Brain microvascular endothelial cell (primary cell): Measurements from ENCODE around the gene TCF7L1.

Source experiments
- DNase-seq: peaks from one replicate; pipeline ENCODE4 v3.0.0-alpha.2; 2020
- H3K27ac ChIP-seq: fragments of 250-450 bp; sonication (Bioruptor Pico); 2 replicates; pipeline ENCODE4 v1.5.1; 2020; ENCODE audit warnings: mild to moderate bottlenecking, moderate library complexity
- H3K27me3 ChIP-seq: fragments of 250-450 bp; sonication (Bioruptor Pico); replicated peaks from 2 replicates; pipeline ENCODE4 v1.5.1; 2020; ENCODE audit warnings: mild to moderate bottlenecking
- H3K36me3 ChIP-seq: fragments of 250-450 bp; sonication (Bioruptor Pico); replicated peaks from 2 replicates; pipeline ENCODE4 v1.5.1; 2020; ENCODE audit warnings: mild to moderate bottlenecking
- H3K4me3 ChIP-seq: 2 replicates; pipeline ENCODE4 v1.5.1; 2011; ENCODE audit warnings: low read depth, mild to moderate bottlenecking, control low read depth, low read length, moderate library complexity
- CTCF ChIP-seq: IDR thresholded peaks from 2 replicates; pipeline ENCODE4 v1.5.1; 2011; ENCODE audit warnings: low read depth, mild to moderate bottlenecking, moderate library complexity, low read length, control low read depth, inconsistent platforms; ENCODE audit errors: missing control alignments
- in situ Hi-C: cut with HindIII; loops from 2 replicates; pipeline ENCODE4 v1.10.0; 2017; ENCODE audit warnings: low sequenced_read_pairs, low pct_ligation_motif_present

TCF7L1 gene

GRCh38 chr2:85221067-85221691 lies 88.0 kb downstream of the TCF7L1 start:
- no peak overlapping the region for H3K27ac ChIP-seq
- no peaks in the 10 kb centered on the region for H3K27me3 ChIP-seq
- H3K4me3 ChIP-seq, result no peak overlapping the region
- DNase-seq, result no peak
- TF ChIP-seq CTCF, result no peak
- in situ Hi-C loops, result no loop called here
- no peaks in the 10 kb centered on the region for H3K36me3 ChIP-seq

GRCh38 chr2:85222792-85223191 lies 89.6 kb downstream of the TCF7L1 start:
- no peaks in the 10 kb centered on the region for H3K36me3 ChIP-seq
- no peak for DNase-seq
- in situ Hi-C loops, result no loop called here
- TF ChIP-seq CTCF, result no peak
- H3K27ac ChIP-seq, result no peak overlapping the region
- H3K4me3 ChIP-seq, result no peak overlapping the region
- no peaks in the 10 kb centered on the region for H3K27me3 ChIP-seq

- in situ Hi-C loops, result no loop called here
Observed at GRCh38 chr2:85226783-85227182, 93.6 kb downstream of the TCF7L1 start.

GRCh38 chr2:85230679-85231467 lies 97.7 kb downstream of the TCF7L1 start:
- no peaks in the 10 kb centered on the region for H3K36me3 ChIP-seq
- no peak for TF ChIP-seq CTCF
- no peak for DNase-seq
- in situ Hi-C loops, result no loop called here
- H3K27ac ChIP-seq, result no peak overlapping the region
- no peak overlapping the region for H3K4me3 ChIP-seq
- no peaks in the 10 kb centered on the region for H3K27me3 ChIP-seq

More at GRCh38 chr2:85226783-85227182, 93.6 kb downstream of the TCF7L1 start:
- no peak for TF ChIP-seq CTCF
- Histone ChIP-seq H3K36me3 (no peaks in the 10 kb centered on the region), H3K4me3 (no peak overlapping the region), H3K27me3 (no peaks in the 10 kb centered on the region), H3K27ac (no peak overlapping the region)
- DNase-seq, result no peak

- Histone ChIP-seq H3K27ac (no peak overlapping the region), H3K4me3 (no peak overlapping the region), H3K27me3 (no peaks in the 10 kb centered on the region), H3K36me3 (no peaks in the 10 kb centered on the region)
- DNase-seq, result no peak
- TF ChIP-seq CTCF, result no peak
- in situ Hi-C loops, result no loop called here
Observed at GRCh38 chr2:85231468-85231805, 98.2 kb downstream of the TCF7L1 start.

- Histone ChIP-seq H3K27ac (no peak overlapping the region), H3K27me3 (no peaks in the 10 kb centered on the region), H3K36me3 (no peaks in the 10 kb centered on the region), H3K4me3 (no peak overlapping the region)
- no peak for DNase-seq
- no peak for TF ChIP-seq CTCF
- in situ Hi-C loops, result no loop called here
Observed at GRCh38 chr2:85231952-85232351, 98.8 kb downstream of the TCF7L1 start.
